Measurements from ENCODE around the gene SMARCD3.

SMARCD3 gene

GRCh38 chr7:151272405-151272804 lies 23.9 kb upstream of the SMARCD3 start:
- DNase-seq: no peak

GRCh38 chr7:151271699-151272355 lies 23.3 kb upstream of the SMARCD3 start:
- no peak for DNase-seq

GRCh38 chr7:151269511-151269910 lies 21.0 kb upstream of the SMARCD3 start:
- no peak for DNase-seq

GRCh38 chr7:151265351-151265931 lies 16.9 kb upstream of the SMARCD3 start:
- DNase-seq: no peak

GRCh38 chr7:151264615-151265014 lies 16.1 kb upstream of the SMARCD3 start:
- no peak for DNase-seq

- no peak for DNase-seq
Observed at GRCh38 chr7:151261529-151261928, 13.0 kb upstream of the SMARCD3 start.

- DNase-seq: no peak
Observed at GRCh38 chr7:151260883-151261282, 12.4 kb upstream of the SMARCD3 start.

- DNase-seq: no peak
Observed at GRCh38 chr7:151260471-151260870, 12.0 kb upstream of the SMARCD3 start.

GRCh38 chr7:151257990-151258389 lies 9.5 kb upstream of the SMARCD3 start:
- no peak for DNase-seq

GRCh38 chr7:151256410-151257045 lies 8.0 kb upstream of the SMARCD3 start:
- no peak for DNase-seq

GRCh38 chr7:151255390-151255789 lies 6.9 kb upstream of the SMARCD3 start:
- no peak for DNase-seq

- DNase-seq: no peak
Observed at GRCh38 chr7:151254851-151255250, 6.4 kb upstream of the SMARCD3 start.

GRCh38 chr7:151254316-151254715 lies 5.8 kb upstream of the SMARCD3 start:
- no peak for DNase-seq

- DNase-seq: no peak
Observed at GRCh38 chr7:151252961-151253711, 4.6 kb upstream of the SMARCD3 start.

GRCh38 chr7:151252561-151252835 lies 4.0 kb upstream of the SMARCD3 start:
- DNase-seq: no peak

- DNase-seq: peak; percentile 58 to 69
Observed at GRCh38 chr7:151251689-151252560, 3.4 kb upstream of the SMARCD3 start.

- DNase-seq: no peak
Observed at GRCh38 chr7:151251328-151251688, 2.8 kb upstream of the SMARCD3 start.

- no peak for DNase-seq
Observed at GRCh38 chr7:151250181-151251132, 2.0 kb upstream of the SMARCD3 start.

GRCh38 chr7:151249732-151250072 lies 1.2 kb upstream of the SMARCD3 start:
- DNase-seq: no peak

GRCh38 chr7:151249034-151249731 lies 689 bp upstream of the SMARCD3 start:
- peak in 1 of 2 experiments; percentile 35 for DNase-seq

GRCh38 chr7:151247611-151248345 lies 716 bp downstream of the SMARCD3 start:
- no peak for DNase-seq

All from NCI-H2081 (cell line).